Measurements from ENCODE around the gene TSHZ2. TPM values are rescaled to one million over a fixed set of nuclear protein-coding genes. Genes with fewer than 3 reads are reported as not detected.
"Not testable (repeated sequence)": the region's sequence is repeated elsewhere in the genome, so short reads cannot be mapped to it uniquely, and the experiment has no call there.

Gene TSHZ2
- total and polyA plus RNA-seq, 2 experiments from 2014 or later = 1.1 to 5.2 TPM

GRCh38 chr20:53503517-53503919 is 531.4 kb downstream of the TSHZ2 start:
- H3K27ac ChIP-seq = peak overlapping the region; percentile 31
- no peaks in the 10 kb centered on the region for H3K36me3 ChIP-seq (replicated peaks; ENCODE audit: insufficient read depth, low read depth)
- TF ChIP-seq CTCF (IDR thresholded peaks at IDR 0.05; ENCODE audit: poor library complexity) (no peak), EZH2 (IDR thresholded peaks at IDR 0.05; ENCODE audit: borderline replicate concordance) (no peak), EZH2phosphoT487 (IDR thresholded peaks at IDR 0.05; ENCODE audit: low read depth, severe bottlenecking, unreplicated experiment) (no peak)
- no peak for DNase-seq (ENCODE audit: low spot score)
- H3K79me2 ChIP-seq = no peaks in the 10 kb centered on the region
- no peaks in the 10 kb centered on the region for H3K9me3 ChIP-seq (ENCODE audit: low read depth)
- H3K9me2 ChIP-seq (replicated peaks; ENCODE audit: insufficient read depth) = no peaks in the 10 kb centered on the region
- 79% methylated on average over 5 of the region's 7 CpGs for WGBS (ENCODE audit: low lambda C conversion rate, missing lambda C conversion rate)
- no peaks in the 10 kb centered on the region for H3K27me3 ChIP-seq
- no peak overlapping the region for H3K4me3 ChIP-seq
- no peaks in the 10 kb centered on the region for H4K20me1 ChIP-seq (ENCODE audit: insufficient read depth, poor library complexity, severe bottlenecking)
- no peak overlapping the region for H2AFZ ChIP-seq
- no peaks in the 10 kb centered on the region for H3K4me1 ChIP-seq (ENCODE audit: insufficient read depth)
- H3K4me2 ChIP-seq = peak overlapping the region; percentile 37

- not testable (repeated sequence) for DNase-seq (ENCODE audit: low spot score); H2AFZ ChIP-seq; H3K9me3 ChIP-seq (ENCODE audit: low read depth); H3K27me3 ChIP-seq; H3K9me2 ChIP-seq (replicated peaks; ENCODE audit: insufficient read depth); H3K4me3 ChIP-seq; H4K20me1 ChIP-seq (ENCODE audit: insufficient read depth, poor library complexity, severe bottlenecking); H3K36me3 ChIP-seq (replicated peaks; ENCODE audit: insufficient read depth, low read depth); H3K79me2 ChIP-seq; H3K4me1 ChIP-seq (ENCODE audit: insufficient read depth)
- Histone ChIP-seq H3K4me2 (peak overlapping the region; percentile 37), H3K27ac (peak overlapping the region; percentile 31)
- WGBS (ENCODE audit: low lambda C conversion rate, missing lambda C conversion rate) = 48% methylated on average over 18 of the region's 19 CpGs
Observed at GRCh38 chr20:53504106-53504505, 531.9 kb downstream of the TSHZ2 start.

GRCh38 chr20:53510262-53510661 is 538.1 kb downstream of the TSHZ2 start:
- DNase-seq (ENCODE audit: low spot score) = no peak

GRCh38 chr20:53510704-53511103 is 538.5 kb downstream of the TSHZ2 start:
- Histone ChIP-seq H3K4me3 (no peak overlapping the region), H3K79me2 (no peaks in the 10 kb centered on the region), H3K9me3 (ENCODE audit: low read depth) (no peaks in the 10 kb centered on the region), H3K27ac (no peak overlapping the region), H3K27me3 (no peaks in the 10 kb centered on the region), H3K9me2 (replicated peaks; ENCODE audit: insufficient read depth) (no peaks in the 10 kb centered on the region), H3K36me3 (replicated peaks; ENCODE audit: insufficient read depth, low read depth) (no peaks in the 10 kb centered on the region), H3K4me1 (ENCODE audit: insufficient read depth) (peaks cover 3% of the 10 kb centered on the region), H4K20me1 (ENCODE audit: insufficient read depth, poor library complexity, severe bottlenecking) (no peaks in the 10 kb centered on the region), H3K4me2 (no peak overlapping the region), H2AFZ (no peak overlapping the region)
- no peak for DNase-seq (ENCODE audit: low spot score)
- TF ChIP-seq EZH2phosphoT487 (IDR thresholded peaks at IDR 0.05; ENCODE audit: low read depth, severe bottlenecking, unreplicated experiment) (no peak), CTCF (IDR thresholded peaks at IDR 0.05; ENCODE audit: poor library complexity) (no peak), EZH2 (IDR thresholded peaks at IDR 0.05; ENCODE audit: borderline replicate concordance) (no peak)
- WGBS (ENCODE audit: low lambda C conversion rate, missing lambda C conversion rate) = 96% methylated on average over 8 of the region's 8 CpGs

More at GRCh38 chr20:53510262-53510661, 538.1 kb downstream of the TSHZ2 start:
- H2AFZ ChIP-seq = no peak overlapping the region
- TF ChIP-seq EZH2 (IDR thresholded peaks at IDR 0.05; ENCODE audit: borderline replicate concordance) (no peak), CTCF (IDR thresholded peaks at IDR 0.05; ENCODE audit: poor library complexity) (no peak), EZH2phosphoT487 (IDR thresholded peaks at IDR 0.05; ENCODE audit: low read depth, severe bottlenecking, unreplicated experiment) (no peak)
- H3K4me2 ChIP-seq = no peak overlapping the region
- no peaks in the 10 kb centered on the region for H3K36me3 ChIP-seq (replicated peaks; ENCODE audit: insufficient read depth, low read depth)
- H3K4me1 ChIP-seq (ENCODE audit: insufficient read depth) = peaks cover 3% of the 10 kb centered on the region
- H3K79me2 ChIP-seq = no peaks in the 10 kb centered on the region
- H3K27me3 ChIP-seq = no peaks in the 10 kb centered on the region
- no peaks in the 10 kb centered on the region for H4K20me1 ChIP-seq (ENCODE audit: insufficient read depth, poor library complexity, severe bottlenecking)
- no peaks in the 10 kb centered on the region for H3K9me3 ChIP-seq (ENCODE audit: low read depth)
- no peak overlapping the region for H3K27ac ChIP-seq
- no peaks in the 10 kb centered on the region for H3K9me2 ChIP-seq (replicated peaks; ENCODE audit: insufficient read depth)
- WGBS (ENCODE audit: low lambda C conversion rate, missing lambda C conversion rate) = 72% methylated on average over 9 of the region's 9 CpGs
- H3K4me3 ChIP-seq = no peak overlapping the region
